Body of pancreas (tissue), 4 donors: ENCODE data around the gene HMX1.

ENCODE experiments used
- POLR2A ChIP-seq, 3 donors: fragments of 450-650 bp; IDR thresholded peaks; one replicate each; pipeline ENCODE4 v1.6.1; 2016; ENCODE audit warnings: antibody characterized with exemption in 3 of 3, mild to moderate bottlenecking in 2 of 3
- TF ChIP-seq, protein P1 (sequence below), 7 experiments: fragments of 450-650 bp in 4 of 7; fragments of 200-600 bp in 3 of 7; sonication (generic) in 3 of 7; IDR thresholded peaks; one replicate each; pipeline ENCODE4 v1.5.1; 2016 to 2019; ENCODE audit warnings: antibody characterized with exemption in 7 of 7

- TF ChIP-seq, protein P1, sequence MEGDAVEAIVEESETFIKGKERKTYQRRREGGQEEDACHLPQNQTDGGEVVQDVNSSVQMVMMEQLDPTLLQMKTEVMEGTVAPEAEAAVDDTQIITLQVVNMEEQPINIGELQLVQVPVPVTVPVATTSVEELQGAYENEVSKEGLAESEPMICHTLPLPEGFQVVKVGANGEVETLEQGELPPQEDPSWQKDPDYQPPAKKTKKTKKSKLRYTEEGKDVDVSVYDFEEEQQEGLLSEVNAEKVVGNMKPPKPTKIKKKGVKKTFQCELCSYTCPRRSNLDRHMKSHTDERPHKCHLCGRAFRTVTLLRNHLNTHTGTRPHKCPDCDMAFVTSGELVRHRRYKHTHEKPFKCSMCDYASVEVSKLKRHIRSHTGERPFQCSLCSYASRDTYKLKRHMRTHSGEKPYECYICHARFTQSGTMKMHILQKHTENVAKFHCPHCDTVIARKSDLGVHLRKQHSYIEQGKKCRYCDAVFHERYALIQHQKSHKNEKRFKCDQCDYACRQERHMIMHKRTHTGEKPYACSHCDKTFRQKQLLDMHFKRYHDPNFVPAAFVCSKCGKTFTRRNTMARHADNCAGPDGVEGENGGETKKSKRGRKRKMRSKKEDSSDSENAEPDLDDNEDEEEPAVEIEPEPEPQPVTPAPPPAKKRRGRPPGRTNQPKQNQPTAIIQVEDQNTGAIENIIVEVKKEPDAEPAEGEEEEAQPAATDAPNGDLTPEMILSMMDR (IDR thresholded peaks at IDR 0.05), result no peak
- TF ChIP-seq POLR2A (IDR thresholded peaks at IDR 0.05), result no peak
Measured at GRCh38 chr4:8862800-8863685, 8.6 kb downstream of the HMX1 start.
